ENCODE data around the gene FAM149B1.

FAM149B1 gene

GRCh38 chr10:73182568-73182967, 14.6 kb downstream of the FAM149B1 start:
- DNase-seq, result no peak

- DNase-seq, result no peak
Measured at GRCh38 chr10:73183667-73184281, 15.9 kb downstream of the FAM149B1 start.

GRCh38 chr10:73186266-73186665, 18.3 kb downstream of the FAM149B1 start:
- no peak for DNase-seq

GRCh38 chr10:73190188-73190587, 22.3 kb downstream of the FAM149B1 start:
- DNase-seq, result no peak

- DNase-seq, result no peak
Measured at GRCh38 chr10:73205081-73205480, 37.2 kb downstream of the FAM149B1 start.

GRCh38 chr10:73205890-73206289, 38.0 kb downstream of the FAM149B1 start:
- DNase-seq, result no peak

GRCh38 chr10:73206385-73206784, 38.5 kb downstream of the FAM149B1 start:
- no peak for DNase-seq

GRCh38 chr10:73207883-73208282, 40.0 kb downstream of the FAM149B1 start:
- DNase-seq, result no peak

GRCh38 chr10:73209705-73210104, 41.8 kb downstream of the FAM149B1 start:
- DNase-seq, result no peak

GRCh38 chr10:73210395-73211105, 42.6 kb downstream of the FAM149B1 start:
- no peak for DNase-seq

GRCh38 chr10:73211106-73211811, 43.3 kb downstream of the FAM149B1 start:
- no peak for DNase-seq

- no peak for DNase-seq
Measured at GRCh38 chr10:73215749-73216148, 47.8 kb downstream of the FAM149B1 start.

GRCh38 chr10:73217628-73218027, 49.7 kb downstream of the FAM149B1 start:
- no peak for DNase-seq

- no peak for DNase-seq
Measured at GRCh38 chr10:73218431-73219191, 50.7 kb downstream of the FAM149B1 start.

- no peak for DNase-seq
Measured at GRCh38 chr10:73219384-73219783, 51.5 kb downstream of the FAM149B1 start.

- no peak for DNase-seq
Measured at GRCh38 chr10:73220989-73221388, 53.1 kb downstream of the FAM149B1 start.

- DNase-seq, result no peak
Measured at GRCh38 chr10:73225518-73225917, 57.6 kb downstream of the FAM149B1 start.

- no peak for DNase-seq
Measured at GRCh38 chr10:73226663-73227062, 58.7 kb downstream of the FAM149B1 start.

GRCh38 chr10:73228247-73228646, 60.3 kb downstream of the FAM149B1 start:
- DNase-seq, result no peak

GRCh38 chr10:73229567-73229966, 61.6 kb downstream of the FAM149B1 start:
- no peak for DNase-seq

- DNase-seq, result no peak
Measured at GRCh38 chr10:73232887-73233286, 65.0 kb downstream of the FAM149B1 start.

GRCh38 chr10:73233883-73234282, 66.0 kb downstream of the FAM149B1 start:
- no peak for DNase-seq

GRCh38 chr10:73234695-73235094, 66.8 kb downstream of the FAM149B1 start:
- DNase-seq, result no peak
